PC-3 (cell line): Measurements from ENCODE around the gene MC1R.

Source experiments
- CTCF ChIP-seq: fragments of 300-600 bp; sonication (generic); conservative IDR thresholded peaks from 2 replicates; pipeline ENCODE4 v1.5.1; 2017; ENCODE audit warnings: antibody characterized with exemption, low read depth, mild to moderate bottlenecking, low read length
- EZH2 ChIP-seq: fragments of 300-600 bp; sonication (generic); IDR thresholded peaks from one replicate; pipeline ENCODE4 v1.6.1; 2017; ENCODE audit warnings: antibody characterized with exemption, mild to moderate bottlenecking, low read length; ENCODE audit not compliant: unreplicated experiment
- EZH2phosphoT487 ChIP-seq: fragments of 300-600 bp; sonication (generic); IDR thresholded peaks from 2 replicates; pipeline ENCODE4 v1.6.1; 2018; ENCODE audit warnings: mild to moderate bottlenecking, antibody characterized with exemption, low read length, borderline replicate concordance

GRCh38 chr16:89920723-89921122, 2.1 kb downstream of the MC1R start:
- TF ChIP-seq CTCF: no peak
- TF ChIP-seq EZH2: no peak
- no peak for TF ChIP-seq EZH2phosphoT487
